PC-9 (cell line): ENCODE results near the gene INVS. TPM values are rescaled to one million over a fixed set of nuclear protein-coding genes. Genes with fewer than 3 reads are reported as not detected.

Source experiments
- BruUV-seq: library from RNA; stranded (reverse); fragments of 400-500 nt; replicated peaks from 2 replicates; lab custom pipeline; 2021; lab: Mats Ljungman, UMichigan
- CTCF ChIA-PET: fragments of 300-600 bp; sonication (Branson Sonifier 250); formaldehyde crosslinking; loops from one replicate; lab custom pipeline; 2022; ENCODE audit warnings: antibody characterized with exemption; lab: Charles Lee
- POLR2A ChIA-PET: fragments of 300-600 bp; sonication (Branson Sonifier 250); formaldehyde crosslinking; loops from one replicate; lab custom pipeline; 2022; ENCODE audit warnings: antibody characterized with exemption; ENCODE audit not compliant: unreplicated experiment; lab: Charles Lee
- DNase-seq, 2 experiments: peaks; one replicate each; pipeline versions ENCODE4 v3.0.0 to v3.0.0-alpha.2; 2015 to 2022; ENCODE audit warnings: mixed read lengths in 1 of 2
- H2AFZ ChIP-seq: fragments of 200-600 bp; sonication (generic); 2 replicates; pipeline ENCODE4 v1.8.1; 2017; ENCODE audit warnings: antibody characterized with exemption
- H3F3A ChIP-seq: fragments of 200-600 bp; sonication (generic); 2 replicates; pipeline ENCODE4 v1.8.1; 2017; ENCODE audit warnings: antibody characterized with exemption, mild to moderate bottlenecking, low read depth; ENCODE audit not compliant: insufficient read depth
- H3K27ac ChIP-seq: fragments of 200-600 bp; sonication (generic); 2 replicates; pipeline ENCODE4 v1.6.1; 2016; ENCODE audit warnings: mixed run types
- H3K27me3 ChIP-seq: fragments of 200-600 bp; sonication (generic); 2 replicates; pipeline ENCODE4 v1.6.1; 2016; ENCODE audit warnings: low read depth, mixed run types; ENCODE audit not compliant: insufficient read depth
- H3K36me3 ChIP-seq: fragments of 200-600 bp; sonication (generic); 2 replicates; pipeline ENCODE4 v1.6.1; 2016; ENCODE audit warnings: low read depth, mixed run types
- H3K4me1 ChIP-seq: fragments of 200-600 bp; sonication (generic); replicated peaks from 2 replicates; pipeline ENCODE4 v1.6.1; 2016; ENCODE audit warnings: mixed run types; ENCODE audit not compliant: insufficient read depth
- H3K4me2 ChIP-seq: fragments of 200-600 bp; sonication (generic); 2 replicates; pipeline ENCODE4 v1.6.1; 2017; ENCODE audit warnings: mixed run types
- H3K4me3 ChIP-seq: fragments of 200-600 bp; sonication (generic); 2 replicates; pipeline ENCODE4 v1.6.1; 2016; ENCODE audit warnings: mixed run types
- H3K79me2 ChIP-seq: fragments of 200-600 bp; sonication (generic); 2 replicates; pipeline ENCODE4 v1.6.1; 2017; ENCODE audit warnings: low read depth, mixed run types
- H3K9me2 ChIP-seq: fragments of 200-600 bp; sonication (generic); 2 replicates; pipeline ENCODE4 v1.8.1; 2017; ENCODE audit warnings: mild to moderate bottlenecking; ENCODE audit not compliant: insufficient read depth
- H3K9me3 ChIP-seq: fragments of 200-600 bp; sonication (generic); 2 replicates; pipeline ENCODE4 v1.8.1; 2016; ENCODE audit warnings: low read depth; ENCODE audit not compliant: insufficient read depth
- H4K20me1 ChIP-seq: fragments of 200-600 bp; sonication (generic); 2 replicates; pipeline ENCODE4 v1.8.1; 2017; ENCODE audit not compliant: insufficient read depth
- EZH2 ChIP-seq: fragments of 200-600 bp; sonication (generic); IDR thresholded peaks from 2 replicates; pipeline ENCODE4 v1.8.0; 2017; ENCODE audit warnings: antibody characterized with exemption, low read depth
- intact Hi-C: fragments of 100-400 bp; cut with micrococcal nuclease; formaldehyde crosslinking; loops from one replicate; pipeline ENCODE4 v1.10.0; 2022; ENCODE audit not compliant: unreplicated experiment
- total RNA-seq: library from RNA; stranded (reverse); gene quantifications from 2 replicates; pipeline ENCODE4 v1.2.3, GENCODE V29; 2021
- TF ChIP-seq, protein P1 (sequence below): fragments of 200-600 bp; sonication (generic); conservative IDR thresholded peaks from 2 replicates; pipeline ENCODE4 v1.6.1; 2017; ENCODE audit warnings: mixed run types, antibody characterized with exemption, mild to moderate bottlenecking, moderate library complexity

Gene INVS
- total RNA-seq, 1 experiment from 2014 or later = 24.0 TPM

DNA sequence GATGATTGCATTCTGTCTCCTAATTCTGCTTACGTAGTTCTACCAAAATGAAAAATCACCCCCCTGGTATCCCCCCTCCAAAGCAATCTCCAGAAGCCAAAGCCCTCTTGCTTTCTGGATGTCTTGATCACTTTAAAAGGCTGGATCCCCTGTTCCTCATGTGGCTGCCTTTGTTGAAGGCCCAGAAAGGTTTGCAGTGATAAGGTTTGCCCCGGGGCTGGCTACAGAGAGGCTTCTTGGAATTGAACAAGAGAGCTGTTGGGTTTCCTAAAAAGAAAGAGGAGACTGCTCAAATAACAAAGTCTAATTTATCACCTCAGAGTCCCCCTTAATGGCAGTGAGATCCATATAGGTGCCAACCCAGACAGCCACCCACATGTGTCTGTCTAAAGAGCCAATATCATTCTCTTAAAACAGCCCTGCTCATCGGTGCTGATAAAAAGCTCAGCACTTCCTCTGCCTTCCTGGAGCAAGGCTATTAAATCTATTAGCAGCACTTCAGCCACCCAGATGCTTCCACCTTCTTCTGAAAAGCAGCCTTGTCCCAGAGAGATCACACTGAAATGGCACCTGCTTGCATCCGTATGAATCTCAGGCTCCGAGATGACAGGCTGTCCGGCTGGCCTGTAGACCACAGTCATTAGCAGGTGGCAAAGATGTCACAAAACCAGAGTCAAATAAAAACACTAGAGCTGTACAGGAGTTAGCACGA, 182.8 kb downstream of the INVS start:
- no peak for DNase-seq
- Histone ChIP-seq H3K4me1 (no peaks in the 10 kb centered on the region), H3K4me3 (no peak overlapping the region), H3F3A (no peaks in the 10 kb centered on the region), H3K27me3 (no peaks in the 10 kb centered on the region), H3K79me2 (no peaks in the 10 kb centered on the region), H3K27ac (no peak overlapping the region), H3K9me2 (no peaks in the 10 kb centered on the region), H3K36me3 (peaks cover 13% of the 10 kb centered on the region; the same call in 1 of the 2 replicates), H3K9me3 (peaks cover 12% of the 10 kb centered on the region; the same call in 1 of the 2 replicates), H2AFZ (no peak overlapping the region), H4K20me1 (no peaks in the 10 kb centered on the region), H3K4me2 (no peak overlapping the region)
- ChIA-PET CTCF (no interaction called here), POLR2A (no interaction called here)
- intact Hi-C loops = no loop called here
- BruUV-seq = no TSS peak
- TF ChIP-seq, protein P1, sequence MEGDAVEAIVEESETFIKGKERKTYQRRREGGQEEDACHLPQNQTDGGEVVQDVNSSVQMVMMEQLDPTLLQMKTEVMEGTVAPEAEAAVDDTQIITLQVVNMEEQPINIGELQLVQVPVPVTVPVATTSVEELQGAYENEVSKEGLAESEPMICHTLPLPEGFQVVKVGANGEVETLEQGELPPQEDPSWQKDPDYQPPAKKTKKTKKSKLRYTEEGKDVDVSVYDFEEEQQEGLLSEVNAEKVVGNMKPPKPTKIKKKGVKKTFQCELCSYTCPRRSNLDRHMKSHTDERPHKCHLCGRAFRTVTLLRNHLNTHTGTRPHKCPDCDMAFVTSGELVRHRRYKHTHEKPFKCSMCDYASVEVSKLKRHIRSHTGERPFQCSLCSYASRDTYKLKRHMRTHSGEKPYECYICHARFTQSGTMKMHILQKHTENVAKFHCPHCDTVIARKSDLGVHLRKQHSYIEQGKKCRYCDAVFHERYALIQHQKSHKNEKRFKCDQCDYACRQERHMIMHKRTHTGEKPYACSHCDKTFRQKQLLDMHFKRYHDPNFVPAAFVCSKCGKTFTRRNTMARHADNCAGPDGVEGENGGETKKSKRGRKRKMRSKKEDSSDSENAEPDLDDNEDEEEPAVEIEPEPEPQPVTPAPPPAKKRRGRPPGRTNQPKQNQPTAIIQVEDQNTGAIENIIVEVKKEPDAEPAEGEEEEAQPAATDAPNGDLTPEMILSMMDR = no peak
- no peak for TF ChIP-seq EZH2

DNA sequence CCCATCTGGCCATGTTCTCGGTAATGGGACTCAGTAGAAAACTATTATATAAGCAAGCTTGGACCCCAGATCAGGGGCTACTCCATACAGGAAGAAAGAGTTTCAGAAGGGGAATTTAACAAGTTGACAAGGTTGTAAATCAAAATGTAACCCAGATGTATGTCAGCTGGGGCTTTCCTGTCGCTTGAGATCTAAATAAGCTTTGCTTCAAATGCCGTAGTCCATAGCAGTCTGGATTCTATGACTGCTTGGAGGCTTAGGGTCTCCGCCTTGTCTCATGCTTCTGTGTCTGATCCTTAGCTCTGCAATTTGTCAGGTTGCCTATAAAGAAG, 183.3 kb downstream of the INVS start:
- Histone ChIP-seq H4K20me1 (no peaks in the 10 kb centered on the region), H3K4me1 (no peaks in the 10 kb centered on the region), H3K79me2 (no peaks in the 10 kb centered on the region), H3F3A (no peaks in the 10 kb centered on the region), H3K4me3 (no peak overlapping the region), H3K4me2 (no peak overlapping the region), H3K27me3 (no peaks in the 10 kb centered on the region), H3K9me2 (no peaks in the 10 kb centered on the region), H3K27ac (no peak overlapping the region), H2AFZ (no peak overlapping the region), H3K36me3 (peaks cover 13% of the 10 kb centered on the region; the same call in 1 of the 2 replicates), H3K9me3 (peaks cover 12% of the 10 kb centered on the region; the same call in 1 of the 2 replicates)
- ChIA-PET POLR2A (no interaction called here), CTCF (no interaction called here)
- TF ChIP-seq, protein P1 = no peak
- no peak for TF ChIP-seq EZH2
- no peak for DNase-seq
- BruUV-seq = no TSS peak
- intact Hi-C loops = no loop called here

DNA sequence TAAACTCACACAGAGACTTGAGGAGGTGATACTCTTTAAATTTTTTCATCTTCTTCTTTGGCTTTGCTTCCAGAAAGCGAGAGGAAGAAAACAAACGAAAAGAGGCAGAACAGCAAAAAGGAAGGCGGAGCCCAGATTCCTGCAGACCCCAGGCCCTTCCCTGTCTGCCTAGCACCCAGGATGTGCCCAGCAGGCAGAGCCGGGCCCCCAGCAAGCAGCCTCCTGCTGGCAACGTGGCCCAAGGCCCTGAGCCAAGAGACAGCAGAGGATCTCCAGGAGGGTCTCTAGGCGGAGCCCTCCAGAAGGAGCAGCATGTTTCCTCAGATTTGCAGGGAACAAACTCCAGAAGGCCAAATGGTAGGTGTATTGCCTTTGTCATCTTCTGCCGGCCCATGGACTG, 185.2 kb downstream of the INVS start:
- H3K4me1 ChIP-seq = no peaks in the 10 kb centered on the region
- no peak overlapping the region for H3K4me2 ChIP-seq
- no TSS peak for BruUV-seq
- intact Hi-C loops = no loop called here
- H3K27me3 ChIP-seq = no peaks in the 10 kb centered on the region
- no peak overlapping the region for H3K27ac ChIP-seq
- TF ChIP-seq, protein P1 = no peak
- no peak for TF ChIP-seq EZH2
- no peak overlapping the region for H2AFZ ChIP-seq
- H3K9me3 ChIP-seq = peaks cover 12% of the 10 kb centered on the region; the same call in 1 of the 2 replicates
- H4K20me1 ChIP-seq = no peaks in the 10 kb centered on the region
- no peak for DNase-seq
- H3K79me2 ChIP-seq = no peaks in the 10 kb centered on the region
- ChIA-PET POLR2A (no interaction called here), CTCF (no interaction called here)
- H3K4me3 ChIP-seq = no peak overlapping the region
- peaks cover 17% of the 10 kb centered on the region; the same call in 1 of the 2 replicates for H3K36me3 ChIP-seq
- H3F3A ChIP-seq = no peaks in the 10 kb centered on the region
- H3K9me2 ChIP-seq = no peaks in the 10 kb centered on the region
